Dendritic cell treated with granulocyte-macrophage colony-stimulating factor and Interleukin-4, amounts not matched to agents 40 ng/mL and 50 ng/mL, for 4 days (primary cell): ENCODE data around the gene DAAM1.

Source experiments
- H3K27ac Mint-ChIP-seq: one replicate; pipeline ENCODE4 v1.8.0; 2022; ENCODE audit warnings: mild to moderate bottlenecking, mixed read lengths
- H3K27me3 Mint-ChIP-seq: one replicate; pipeline ENCODE4 v1.8.0; 2022; ENCODE audit warnings: mild to moderate bottlenecking, mixed read lengths
- H3K36me3 Mint-ChIP-seq: one replicate; pipeline ENCODE4 v1.8.0; 2022; ENCODE audit warnings: low read depth, mixed read lengths
- H3K4me1 Mint-ChIP-seq: one replicate; pipeline ENCODE4 v1.8.0; 2022; ENCODE audit warnings: low read depth, mixed read lengths
- H3K4me3 Mint-ChIP-seq: one replicate; pipeline ENCODE4 v1.8.0; 2022; ENCODE audit warnings: mild to moderate bottlenecking, moderate library complexity, mixed read lengths
- H3K9me3 Mint-ChIP-seq: one replicate; pipeline ENCODE4 v1.8.0; 2022; ENCODE audit warnings: mixed read lengths
- intact Hi-C: fragments of 100-400 bp; cut with micrococcal nuclease; formaldehyde crosslinking; loops from one replicate; pipeline ENCODE4 v1.15.0; 2022

The DAAM1 gene

GRCh38 chr14:59188461-59189090 is at the start of gene DAAM1:
Gene DAAM1 (plus strand): TSS chr14:59188667. CDS start chr14:59263478, 74,811 bp downstream.
- intact Hi-C loops = loop anchor here (2.0 to 5.0 kb wide), 2 partner anchors 36 to 256 kb away; no protein-coding TSS in a partner anchor
- no peaks in the 10 kb centered on the region for H3K9me3 Mint-ChIP-seq

DNA sequence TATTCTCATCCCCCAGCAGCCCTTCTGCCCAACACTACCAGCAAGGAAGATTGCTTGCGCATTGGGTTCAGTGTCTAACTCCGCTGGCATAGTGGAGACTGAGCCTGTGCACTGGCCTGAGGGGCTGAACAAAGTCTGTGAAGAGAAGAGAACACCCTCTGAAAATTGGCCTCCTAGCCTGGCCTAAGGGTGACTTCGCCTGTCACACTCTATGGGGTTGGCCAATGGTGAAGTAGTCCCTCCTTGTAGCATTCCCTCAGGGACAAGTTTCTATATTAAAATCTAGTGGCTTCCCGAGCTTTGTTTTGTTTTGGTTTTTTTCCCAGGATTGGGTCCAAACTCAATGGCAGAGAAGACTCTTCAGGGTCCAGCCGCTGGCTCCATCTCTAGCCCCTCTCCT is 49.1 kb upstream of the DAAM1 start:
- no peaks in the 10 kb centered on the region for H3K36me3 Mint-ChIP-seq
- H3K27ac Mint-ChIP-seq = no peak overlapping the region
- H3K4me3 Mint-ChIP-seq = no peak overlapping the region
- H3K4me1 Mint-ChIP-seq = no peaks in the 10 kb centered on the region
- H3K27me3 Mint-ChIP-seq = peaks cover 2% of the 10 kb centered on the region
- intact Hi-C loops = no loop called here
- H3K9me3 Mint-ChIP-seq = no peaks in the 10 kb centered on the region

More at GRCh38 chr14:59188461-59189090, at the start of gene DAAM1:
- Mint-ChIP-seq H3K27me3 (peaks cover 20% of the 10 kb centered on the region), H3K27ac (peak within 1 kb of the TSS; percentile 86), H3K4me3 (peak within 1 kb of the TSS; percentile 85), H3K4me1 (peaks cover 30% of the 10 kb centered on the region), H3K36me3 (peaks cover 19% of the 10 kb centered on the region)

- intact Hi-C loops = no loop called here
- Mint-ChIP-seq H3K4me3 (no peak overlapping the region), H3K4me1 (peaks cover 6% of the 10 kb centered on the region), H3K27me3 (peaks cover 2% of the 10 kb centered on the region), H3K36me3 (no peaks in the 10 kb centered on the region), H3K9me3 (no peaks in the 10 kb centered on the region), H3K27ac (no peak overlapping the region)
These were observed 48.2 kb upstream of the DAAM1 start for GRCh38 chr14:59140106-59140843.

DNA sequence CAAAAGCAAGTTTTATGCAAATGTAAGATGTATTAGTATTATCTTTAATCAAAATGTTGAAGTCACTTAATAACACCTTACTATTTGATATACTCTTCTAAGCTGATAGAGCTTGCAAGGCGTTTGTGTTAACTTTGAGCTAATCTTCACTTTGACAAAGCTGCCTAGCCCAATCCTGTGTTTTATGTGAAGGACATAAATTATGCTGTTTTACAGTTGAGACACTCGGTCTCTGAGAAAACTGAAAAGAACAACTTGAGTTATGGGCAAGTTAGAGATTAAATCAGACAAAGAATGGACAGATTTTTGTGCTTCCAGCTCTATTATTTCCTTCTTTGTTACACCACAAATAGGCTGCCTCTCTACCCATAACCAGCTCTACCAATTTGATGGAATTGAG is 42.0 kb upstream of the DAAM1 start:
- H3K9me3 Mint-ChIP-seq = no peaks in the 10 kb centered on the region
- intact Hi-C loops = no loop called here
- no peak overlapping the region for H3K4me3 Mint-ChIP-seq
- peaks cover 35% of the 10 kb centered on the region for H3K4me1 Mint-ChIP-seq
- H3K27ac Mint-ChIP-seq = no peak overlapping the region
- H3K27me3 Mint-ChIP-seq = peaks cover 3% of the 10 kb centered on the region
- H3K36me3 Mint-ChIP-seq = no peaks in the 10 kb centered on the region

DNA sequence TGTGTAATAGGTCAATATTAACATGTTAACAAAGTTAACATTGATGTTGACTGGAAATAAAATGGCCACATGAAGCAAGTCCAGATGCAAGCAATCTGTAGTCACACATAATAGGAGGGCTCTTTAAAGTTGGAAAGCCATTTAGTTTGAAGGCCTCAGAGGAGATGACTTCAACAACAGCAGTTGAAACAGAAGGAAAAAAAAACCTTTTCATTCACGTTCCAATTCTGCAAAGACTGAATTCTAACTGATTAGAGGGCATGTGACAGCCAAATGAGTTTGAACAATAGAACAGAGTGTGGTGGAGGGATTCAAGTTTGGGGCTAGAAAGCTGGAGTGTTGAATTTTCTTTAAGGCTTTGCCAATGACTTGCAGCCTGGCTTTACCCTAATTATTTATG is 41.5 kb upstream of the DAAM1 start:
- no peak overlapping the region for H3K4me3 Mint-ChIP-seq
- H3K4me1 Mint-ChIP-seq = peaks cover 40% of the 10 kb centered on the region
- peaks cover 3% of the 10 kb centered on the region for H3K27me3 Mint-ChIP-seq
- intact Hi-C loops = no loop called here
- H3K36me3 Mint-ChIP-seq = no peaks in the 10 kb centered on the region
- no peak overlapping the region for H3K27ac Mint-ChIP-seq
- no peaks in the 10 kb centered on the region for H3K9me3 Mint-ChIP-seq

- no peak overlapping the region for H3K4me3 Mint-ChIP-seq
- no peaks in the 10 kb centered on the region for H3K36me3 Mint-ChIP-seq
- intact Hi-C loops = no loop called here
- H3K9me3 Mint-ChIP-seq = no peaks in the 10 kb centered on the region
- H3K27ac Mint-ChIP-seq = no peak overlapping the region
- H3K27me3 Mint-ChIP-seq = peaks cover 3% of the 10 kb centered on the region
- peaks cover 44% of the 10 kb centered on the region for H3K4me1 Mint-ChIP-seq
These were observed 40.0 kb upstream of the DAAM1 start for GRCh38 chr14:59148334-59148900.

DNA sequence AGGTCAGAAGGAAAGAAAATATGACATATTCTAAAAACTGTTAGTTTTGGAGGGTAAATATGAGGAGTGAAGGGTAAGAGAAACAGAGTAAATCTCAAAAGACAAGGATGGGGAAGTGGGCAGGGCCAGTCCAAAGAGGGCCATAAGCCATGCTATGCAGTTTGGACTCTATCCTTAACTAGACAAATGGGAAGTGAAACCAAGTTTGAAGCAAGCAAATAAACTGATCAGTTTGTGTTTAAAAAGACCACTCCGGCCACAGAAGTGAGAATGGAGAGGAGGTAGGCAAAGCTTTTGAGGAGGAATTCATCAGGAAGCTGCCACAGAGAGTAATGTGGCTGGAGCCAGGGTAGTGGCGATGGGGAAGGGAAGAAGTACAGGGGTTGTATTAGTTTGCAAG is 37.5 kb upstream of the DAAM1 start:
- Mint-ChIP-seq H3K9me3 (no peaks in the 10 kb centered on the region), H3K4me3 (peak overlapping the region; percentile 62), H3K27ac (peak overlapping the region; percentile 85), H3K4me1 (peaks cover 37% of the 10 kb centered on the region), H3K36me3 (no peaks in the 10 kb centered on the region), H3K27me3 (peaks cover 3% of the 10 kb centered on the region)
- intact Hi-C loops = loop anchor here (5.0 kb wide), 1 partner anchor 36 kb away; the partner anchor contains the start of gene DAAM1

DNA sequence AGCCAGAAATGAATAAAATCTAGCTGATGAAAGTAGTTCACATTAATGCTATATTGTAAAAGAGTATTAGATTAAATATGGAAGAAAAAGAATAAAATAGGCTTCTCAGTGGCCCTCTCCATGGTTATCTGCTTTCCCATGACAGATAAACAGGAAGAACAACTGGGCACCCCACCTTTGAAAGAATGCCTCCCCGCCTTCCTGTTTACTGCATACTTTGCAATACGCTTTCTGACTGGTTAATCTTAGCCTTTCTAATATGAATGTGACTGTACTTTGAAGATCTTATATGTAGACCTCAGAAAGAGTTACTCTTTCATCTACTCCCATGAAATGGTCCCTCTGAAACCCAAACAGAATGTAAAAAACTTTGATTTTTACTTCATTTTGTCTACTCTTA is 34.1 kb upstream of the DAAM1 start:
- Mint-ChIP-seq H3K27me3 (no peaks in the 10 kb centered on the region), H3K27ac (no peak overlapping the region), H3K4me1 (peaks cover 27% of the 10 kb centered on the region), H3K36me3 (no peaks in the 10 kb centered on the region), H3K4me3 (no peak overlapping the region), H3K9me3 (peaks cover 8% of the 10 kb centered on the region)
- intact Hi-C loops = loop anchor here (5.0 kb wide), 1 partner anchor 33 kb away; the partner anchor contains the start of gene DAAM1

- intact Hi-C loops = no loop called here
- Mint-ChIP-seq H3K4me3 (no peak overlapping the region), H3K4me1 (peaks cover 18% of the 10 kb centered on the region), H3K27ac (no peak overlapping the region), H3K9me3 (peaks cover 8% of the 10 kb centered on the region), H3K27me3 (no peaks in the 10 kb centered on the region), H3K36me3 (no peaks in the 10 kb centered on the region)
These were observed 32.6 kb upstream of the DAAM1 start for GRCh38 chr14:59155886-59156285.

- H3K9me3 Mint-ChIP-seq = peaks cover 8% of the 10 kb centered on the region
- H3K4me3 Mint-ChIP-seq = no peak overlapping the region
- peaks cover 14% of the 10 kb centered on the region for H3K4me1 Mint-ChIP-seq
- H3K36me3 Mint-ChIP-seq = no peaks in the 10 kb centered on the region
- H3K27me3 Mint-ChIP-seq = no peaks in the 10 kb centered on the region
- intact Hi-C loops = no loop called here
- no peak overlapping the region for H3K27ac Mint-ChIP-seq
These were observed 29.3 kb upstream of the DAAM1 start for GRCh38 chr14:59159169-59159568.

- peaks cover 8% of the 10 kb centered on the region for H3K9me3 Mint-ChIP-seq
- H3K4me1 Mint-ChIP-seq = peaks cover 14% of the 10 kb centered on the region
- intact Hi-C loops = no loop called here
- no peak overlapping the region for H3K4me3 Mint-ChIP-seq
- no peak overlapping the region for H3K27ac Mint-ChIP-seq
- H3K36me3 Mint-ChIP-seq = no peaks in the 10 kb centered on the region
- peaks cover 2% of the 10 kb centered on the region for H3K27me3 Mint-ChIP-seq
These were observed 28.0 kb upstream of the DAAM1 start for GRCh38 chr14:59160506-59160905.

DNA sequence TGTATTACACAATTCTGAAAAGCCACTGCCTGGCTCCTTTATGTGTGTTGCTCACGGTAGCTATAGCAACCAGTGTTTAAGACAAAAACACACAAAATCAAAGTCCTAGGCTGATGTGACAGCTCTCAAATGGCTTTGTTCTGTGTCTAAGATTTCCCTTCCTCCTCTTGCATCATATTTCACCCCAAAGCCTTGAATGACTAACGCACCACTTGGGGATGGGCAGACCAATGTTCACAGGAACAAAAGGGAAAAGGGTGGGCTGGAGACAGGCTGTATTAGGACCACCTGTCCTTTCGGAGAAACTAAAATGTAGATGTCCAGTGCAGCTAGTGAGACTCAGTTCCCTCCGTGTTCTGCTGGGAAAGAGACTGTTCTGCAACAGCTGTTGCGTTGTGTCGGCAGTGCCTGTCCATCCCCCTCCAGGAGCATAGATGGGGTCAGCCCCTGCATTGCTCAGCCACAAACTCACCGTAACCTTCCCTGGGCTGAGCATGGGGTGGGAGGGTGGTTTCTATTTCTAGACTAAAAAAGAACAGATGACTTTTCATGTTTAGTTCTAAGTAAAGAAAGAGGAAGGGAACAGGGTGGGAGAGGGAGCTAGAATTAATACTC is 26.8 kb upstream of the DAAM1 start:
- H3K9me3 Mint-ChIP-seq = peaks cover 8% of the 10 kb centered on the region
- H3K4me3 Mint-ChIP-seq = peak overlapping the region; percentile 37
- intact Hi-C loops = no loop called here
- no peak overlapping the region for H3K27ac Mint-ChIP-seq
- peaks cover 2% of the 10 kb centered on the region for H3K27me3 Mint-ChIP-seq
- peaks cover 14% of the 10 kb centered on the region for H3K4me1 Mint-ChIP-seq
- no peaks in the 10 kb centered on the region for H3K36me3 Mint-ChIP-seq

GRCh38 chr14:59166258-59166657 is 22.2 kb upstream of the DAAM1 start:
- Mint-ChIP-seq H3K9me3 (no peaks in the 10 kb centered on the region), H3K36me3 (no peaks in the 10 kb centered on the region), H3K27me3 (peaks cover 2% of the 10 kb centered on the region), H3K4me1 (peaks cover 15% of the 10 kb centered on the region), H3K4me3 (no peak overlapping the region), H3K27ac (no peak overlapping the region)
- intact Hi-C loops = no loop called here

- no peak overlapping the region for H3K4me3 Mint-ChIP-seq
- H3K9me3 Mint-ChIP-seq = no peaks in the 10 kb centered on the region
- intact Hi-C loops = no loop called here
- peaks cover 11% of the 10 kb centered on the region for H3K4me1 Mint-ChIP-seq
- no peak overlapping the region for H3K27ac Mint-ChIP-seq
- H3K36me3 Mint-ChIP-seq = no peaks in the 10 kb centered on the region
- no peaks in the 10 kb centered on the region for H3K27me3 Mint-ChIP-seq
These were observed 13.1 kb upstream of the DAAM1 start for GRCh38 chr14:59175404-59175803.
